NCI-H1092 (cell line): Measurements from ENCODE around the gene FOXJ2.
"Not testable (repeated sequence)": the region's sequence is repeated elsewhere in the genome, so short reads cannot be mapped to it uniquely, and the experiment has no call there.

ENCODE experiments used
- DNase-seq: peaks from one replicate; lab custom pipeline; 2025; lab: John Stamatoyannopoulos, UW

FOXJ2 gene

GRCh38 chr12:8065991-8066594, 33.6 kb downstream of the FOXJ2 start, which contains the start of gene C3AR1:
C3AR1 (minus strand) TSS chr12:8066359; CDS start chr12:8060185, 6,174 bp downstream.
- DNase-seq: no peak

GRCh38 chr12:8069582-8069981, 37.1 kb downstream of the FOXJ2 start:
- DNase-seq: no peak

GRCh38 chr12:8071820-8072219, 39.3 kb downstream of the FOXJ2 start:
- DNase-seq: not testable (repeated sequence)

DNA sequence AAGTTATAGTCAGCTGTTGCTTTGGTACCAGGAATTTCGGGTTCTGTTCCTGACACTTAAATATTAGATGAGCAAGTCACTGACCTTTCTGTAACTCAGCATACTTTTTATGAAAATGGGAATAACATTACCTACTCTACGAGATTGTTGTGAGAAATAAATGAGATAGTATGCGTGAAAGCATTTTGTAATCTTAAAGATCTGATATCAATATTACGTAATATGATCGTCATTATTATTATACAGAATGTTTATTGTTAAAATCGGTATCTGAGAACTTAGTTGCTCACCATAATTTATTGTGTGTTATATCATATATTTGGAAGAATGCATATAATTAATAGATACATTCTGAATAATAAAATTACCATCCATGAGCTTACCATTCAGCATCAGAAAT, 43.4 kb downstream of the FOXJ2 start:
- DNase-seq: no peak

- DNase-seq: no peak
Measured at GRCh38 chr12:8076366-8076765, 43.9 kb downstream of the FOXJ2 start.

GRCh38 chr12:8077207-8077606, 44.7 kb downstream of the FOXJ2 start:
- no peak for DNase-seq

DNA sequence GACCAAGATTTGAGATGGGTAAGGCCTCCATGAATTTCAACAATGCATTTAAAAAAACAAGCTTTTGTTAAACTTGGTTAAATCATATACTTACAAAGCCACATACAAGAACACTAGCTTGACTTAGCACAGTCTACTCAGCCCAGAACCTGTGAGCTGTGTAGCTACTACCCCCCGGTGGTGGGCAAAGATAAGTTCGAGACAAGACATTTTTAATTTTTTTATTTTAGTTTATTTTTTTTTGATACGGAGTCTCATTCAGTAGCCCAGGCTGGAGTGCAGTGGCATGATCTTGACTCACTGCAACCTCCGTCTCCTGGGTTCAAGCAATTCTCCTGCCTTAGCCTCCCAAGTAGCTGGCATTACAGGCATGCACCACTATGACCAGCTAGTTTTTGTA, 45.9 kb downstream of the FOXJ2 start:
- peak; percentile 5 for DNase-seq

DNA sequence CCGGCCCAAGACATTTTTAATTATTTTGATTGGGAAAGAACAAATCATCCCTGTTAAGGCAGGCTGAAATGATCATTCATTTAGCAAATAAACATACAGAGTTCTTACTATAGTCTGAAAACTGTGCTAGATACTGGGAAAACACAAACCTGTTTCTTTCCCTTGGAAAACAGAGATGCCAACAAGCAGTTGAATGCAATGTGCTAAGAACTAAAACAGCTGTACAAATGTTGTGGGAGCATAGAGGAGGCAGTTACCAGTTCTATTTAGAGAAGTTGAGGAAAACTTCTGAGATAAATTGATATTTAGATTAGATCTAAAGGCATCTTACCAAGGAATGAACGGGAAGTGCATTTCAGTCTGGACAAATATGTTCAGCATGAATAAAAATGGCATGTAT, 46.4 kb downstream of the FOXJ2 start:
- DNase-seq: no peak

DNA sequence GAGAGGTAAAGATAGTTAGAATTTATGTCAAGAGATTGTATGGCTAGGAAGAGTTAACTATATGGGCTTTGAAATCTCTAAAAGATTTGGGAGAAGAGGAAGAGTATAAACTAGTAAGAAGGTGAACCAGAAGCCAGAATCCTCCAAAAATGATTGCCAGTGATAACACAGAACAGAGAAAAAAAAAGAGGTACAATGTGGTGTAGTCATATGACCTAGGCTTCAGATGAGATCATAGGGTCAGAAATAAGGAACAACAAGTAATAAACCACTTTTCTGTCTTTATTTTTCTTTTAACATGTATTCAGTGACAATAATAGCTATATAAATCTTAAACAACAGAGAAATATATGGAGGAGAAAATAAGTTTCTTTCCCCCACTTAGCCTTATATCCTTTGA, 47.6 kb downstream of the FOXJ2 start:
- no peak for DNase-seq

GRCh38 chr12:8081251-8081920, 48.9 kb downstream of the FOXJ2 start:
- no peak for DNase-seq

DNA sequence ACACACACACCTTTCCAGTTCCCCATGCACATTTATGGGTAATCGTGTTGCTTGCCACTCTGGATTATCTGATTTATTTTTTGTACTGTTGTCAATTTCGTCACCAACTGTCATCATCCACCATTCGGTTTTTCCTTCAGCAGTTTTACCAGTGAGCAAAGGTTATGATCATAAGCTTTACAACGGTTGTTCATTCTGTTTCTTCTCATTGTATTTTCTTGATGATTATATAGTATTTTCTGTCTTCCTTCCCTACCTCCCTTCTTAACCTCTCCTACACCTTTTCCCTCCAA, 50.2 kb downstream of the FOXJ2 start:
- DNase-seq: no peak

- not testable (repeated sequence) for DNase-seq
Measured at GRCh38 chr12:8084351-8084750, 51.8 kb downstream of the FOXJ2 start.

- DNase-seq: no peak
Measured at GRCh38 chr12:8087666-8088065, 55.1 kb downstream of the FOXJ2 start.

DNA sequence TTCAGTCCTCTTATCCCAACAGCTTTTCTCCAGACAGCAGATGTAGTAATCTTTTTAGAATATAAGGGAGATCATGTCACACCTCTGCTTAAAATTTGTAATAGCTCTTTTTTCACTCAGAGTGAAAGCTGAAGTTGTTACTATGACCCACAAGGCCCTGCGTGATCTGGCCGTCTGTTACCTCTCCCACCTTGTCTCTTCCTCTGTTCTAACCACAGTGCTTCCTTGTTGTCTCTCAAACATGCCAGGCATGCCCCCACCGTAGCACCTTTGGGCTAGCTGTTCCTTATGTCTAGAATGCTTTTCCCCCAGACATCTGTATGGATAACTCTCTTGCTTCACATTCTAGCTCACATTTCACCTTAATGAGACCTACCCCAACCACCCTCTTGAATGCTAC, 56.1 kb downstream of the FOXJ2 start:
- DNase-seq: no peak

DNA sequence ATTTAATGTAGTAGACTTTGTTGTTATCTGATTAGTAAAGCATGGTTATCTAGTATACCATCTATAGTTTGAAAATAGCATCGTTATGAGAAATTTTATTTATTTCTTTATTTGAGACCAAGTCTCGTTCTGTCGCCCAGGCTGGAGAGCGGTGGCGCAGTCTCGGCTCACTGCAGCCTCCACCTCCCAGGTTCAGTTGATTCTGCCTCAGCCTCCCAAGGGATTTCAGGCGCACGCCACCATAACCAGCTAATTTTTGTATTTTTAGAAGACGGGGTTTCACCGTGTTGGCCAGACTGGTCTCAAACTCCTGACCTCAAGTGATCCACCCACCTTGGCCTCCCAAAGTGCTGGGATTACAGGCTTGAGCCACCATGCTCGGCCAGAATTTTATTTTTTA, 56.8 kb downstream of the FOXJ2 start:
- DNase-seq: not testable (repeated sequence)

- no peak for DNase-seq
Measured at GRCh38 chr12:8089716-8090115, 57.2 kb downstream of the FOXJ2 start.

DNA sequence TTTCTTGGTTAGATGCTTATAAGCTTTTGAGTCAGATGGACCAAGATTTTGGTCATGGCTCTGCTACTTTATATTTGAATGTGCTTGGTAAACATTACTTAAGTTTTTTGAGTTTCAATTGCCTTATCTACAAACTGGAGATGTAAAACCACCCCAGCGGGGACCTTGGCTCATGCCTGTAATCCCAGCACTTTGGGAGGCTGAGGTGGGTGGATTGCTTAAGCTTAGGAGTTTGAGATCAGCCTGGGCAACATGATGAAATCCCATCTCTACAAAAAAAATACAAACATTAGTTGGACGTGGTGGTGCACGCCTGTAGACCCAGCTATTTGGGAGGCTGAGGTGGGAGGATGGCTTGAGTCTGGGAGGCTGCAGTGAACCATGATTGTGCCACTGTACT, 60.8 kb downstream of the FOXJ2 start:
- DNase-seq: no peak

DNA sequence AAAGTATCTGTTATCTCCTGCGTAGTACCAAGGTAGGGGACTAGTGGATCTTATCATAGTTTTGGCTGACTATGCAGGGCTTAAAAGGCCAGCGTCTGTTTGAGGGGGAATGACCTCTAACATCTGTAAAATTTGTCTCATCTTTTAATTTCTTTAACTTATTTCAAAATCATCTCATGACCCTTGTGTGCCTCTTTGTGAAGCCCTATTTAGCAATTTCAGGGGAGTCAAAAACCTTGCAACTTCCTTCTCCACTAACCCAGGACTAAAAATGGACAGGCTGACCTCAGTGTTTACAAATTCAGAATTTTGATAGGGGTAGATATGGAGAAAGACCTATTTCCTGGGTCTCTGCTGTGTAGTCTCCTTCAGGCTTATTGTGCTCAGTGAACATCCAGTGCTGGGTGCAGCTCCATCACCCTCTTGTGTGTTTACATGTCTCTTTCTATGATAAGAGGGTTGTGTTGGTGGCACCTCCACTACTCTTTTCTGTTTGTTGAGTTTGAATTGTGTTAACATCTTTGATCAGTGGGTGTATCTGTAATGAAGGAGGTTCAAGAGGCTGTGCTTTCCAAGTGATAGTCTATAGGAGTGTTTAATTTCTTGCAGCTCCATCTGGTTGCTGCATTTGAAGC, 63.9 kb downstream of the FOXJ2 start:
- DNase-seq: no peak

GRCh38 chr12:8099235-8099634, 66.7 kb downstream of the FOXJ2 start:
- DNase-seq: no peak
